ENCODE data around the gene ACD. TPM values are rescaled to one million over a fixed set of nuclear protein-coding genes. Genes with fewer than 3 reads are reported as not detected.

ACD gene
- total and polyA plus RNA-seq, 9 of the 15 experiments (the other 6 are each of a cell fraction or from before 2014, with no cell fraction given) = 4.2 to 47.4 (median 19.2) TPM

- DNase-seq (ENCODE audit: extremely low read depth in 1 of 4, low spot score in 3 of 4) = no peak
- peaks cover 7% of the 10 kb centered on the region; the same call in 2 of the 3 replicates for H3K36me3 ChIP-seq (ENCODE audit: control insufficient read depth, insufficient read depth, low read length)
- WGBS (ENCODE audit: insufficient coverage, low coverage, missing lambda C conversion rate) = 69% methylated on average over 4 of the region's 4 CpGs
Observed at GRCh38 chr16:67664258-67664657, 4.2 kb upstream of the ACD start.

More at GRCh38 chr16:67664258-67664657, 4.2 kb upstream of the ACD start:
- no peaks in the 10 kb centered on the region for H3K9me3 ChIP-seq (replicated peaks; ENCODE audit: control insufficient read depth, insufficient read depth, low read depth, low read length)
- no peaks in the 10 kb centered on the region for H3K27me3 ChIP-seq (ENCODE audit: control insufficient read depth in 2 of 2, insufficient read depth in 2 of 2, low read length in 2 of 2)
- in situ Hi-C loops (cut with MboI) = no loop called here
- H3K9ac ChIP-seq (ENCODE audit: insufficient read depth in 1 of 2, low read depth in 2 of 2, low read length in 2 of 2) = no peak overlapping the region; a peak in 1 of 4 replicates
- H2AFZ ChIP-seq (ENCODE audit: low read depth, low read length) = no peak overlapping the region
- no peak overlapping the region for H3K4me3 ChIP-seq
- ChIA-PET POLR2A (interaction anchor here (0.8 kb wide), 1 partner anchor 102 kb away, joined by 3 read pairs; the partner anchor contains the start of gene CTCF), CTCF (ENCODE audit: low intra/inter-chr PET ratio) (no interaction called here)
- intact Hi-C loops (cut with micrococcal nuclease) = no loop called here
- H3K4me1 ChIP-seq (replicated peaks in 1 of 2; ENCODE audit: control insufficient read depth in 2 of 2, insufficient read depth in 2 of 2, low read length in 2 of 2) = peaks cover 14 to 71% of the 10 kb centered on the region in 2 experiments
- peaks cover 10% of the 10 kb centered on the region for H3K79me2 ChIP-seq (ENCODE audit: control insufficient read depth, insufficient read depth, low read length)
- no TSS peak for BruUV-seq (replicated peaks)
- H3K4me2 ChIP-seq (ENCODE audit: insufficient read depth, low read length) = no peak overlapping the region
- no peak for TF ChIP-seq POLR3A (IDR thresholded peaks at IDR 0.05; ENCODE audit: borderline replicate concordance, extremely low read depth, insufficient read depth, insufficient read length)
- TF ChIP-seq TAL1 (IDR thresholded peaks at IDR 0.05) = no peak
- no peak for TF ChIP-seq ZNF318 (IDR thresholded peaks at IDR 0.05; ENCODE audit: borderline replicate concordance in 1 of 2, low read depth in 1 of 2)
- TF ChIP-seq MYBL2 (IDR thresholded peaks at IDR 0.05; ENCODE audit: low read depth) = no peak
- no peak for TF ChIP-seq MYBL2 (CRISPR knock-in tag; IDR thresholded peaks at IDR 0.05; ENCODE audit: borderline replicate concordance)
- TF ChIP-seq SLC30A9 (CRISPR knock-in tag; IDR thresholded peaks at IDR 0.05) = no peak
- TF ChIP-seq ZNF354B (CRISPR knock-in tag; IDR thresholded peaks at IDR 0.05) = no peak
- TF ChIP-seq SP1 (CRISPR knock-in tag; IDR thresholded peaks at IDR 0.05) = no peak
- no peak for TF ChIP-seq TFAM (CRISPR knock-in tag; conservative IDR thresholded peaks at IDR 0.05)
- no peak for ATAC-seq
- FAIRE-seq = no peak
- H4K20me1 ChIP-seq (replicated peaks; ENCODE audit: control insufficient read depth, insufficient read depth, low read length) = peaks cover 2% of the 10 kb centered on the region; the same call in 1 of the 2 replicates
- H3K9me1 ChIP-seq (ENCODE audit: control insufficient read depth, insufficient read depth, low read length) = no peaks in the 10 kb centered on the region
- H3K27ac ChIP-seq (ENCODE audit: extremely low read depth, low read depth, low read length) = no peak overlapping the region

All from K562 (cell line).